ENCODE data around the gene OTOP1.
"Not testable (repeated sequence)": the region's sequence is repeated elsewhere in the genome, so short reads cannot be mapped to it uniquely, and the experiment has no call there.

The OTOP1 gene

DNA sequence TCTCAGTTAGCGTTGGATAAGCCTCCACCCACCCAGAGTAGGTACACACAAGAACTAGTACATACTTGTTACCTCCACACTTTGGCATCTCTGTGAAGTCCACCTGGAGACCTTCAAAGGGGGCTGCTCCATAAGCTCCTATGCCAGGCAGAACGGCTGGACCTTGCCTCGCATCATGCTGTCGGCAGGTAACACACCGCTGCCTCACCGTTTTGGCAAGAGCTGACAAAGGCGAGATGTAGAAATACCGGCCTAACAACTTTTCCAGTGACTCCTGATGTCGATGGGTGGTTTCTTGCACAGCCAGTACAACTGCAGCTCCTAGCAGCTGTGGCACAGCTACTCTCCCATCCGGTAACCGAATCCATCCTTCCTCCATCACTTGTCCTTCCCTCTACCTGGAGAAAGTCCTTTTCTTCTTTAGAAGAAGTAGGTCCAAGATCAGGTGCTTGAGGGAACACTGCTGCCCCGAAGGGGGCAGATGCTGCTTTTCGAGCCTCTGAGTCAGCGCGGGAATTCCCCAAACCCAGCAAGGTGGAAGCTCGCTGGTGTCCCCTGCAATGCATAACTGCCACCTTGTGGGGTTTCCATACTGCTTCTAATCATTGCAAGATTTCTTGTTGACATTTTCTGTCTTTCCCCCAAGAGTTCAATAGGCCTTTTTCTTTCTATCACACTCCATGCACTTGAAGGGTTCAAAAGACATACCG, 65.6 kb downstream of the OTOP1 start:
- not testable (repeated sequence) for DNase-seq

DNA sequence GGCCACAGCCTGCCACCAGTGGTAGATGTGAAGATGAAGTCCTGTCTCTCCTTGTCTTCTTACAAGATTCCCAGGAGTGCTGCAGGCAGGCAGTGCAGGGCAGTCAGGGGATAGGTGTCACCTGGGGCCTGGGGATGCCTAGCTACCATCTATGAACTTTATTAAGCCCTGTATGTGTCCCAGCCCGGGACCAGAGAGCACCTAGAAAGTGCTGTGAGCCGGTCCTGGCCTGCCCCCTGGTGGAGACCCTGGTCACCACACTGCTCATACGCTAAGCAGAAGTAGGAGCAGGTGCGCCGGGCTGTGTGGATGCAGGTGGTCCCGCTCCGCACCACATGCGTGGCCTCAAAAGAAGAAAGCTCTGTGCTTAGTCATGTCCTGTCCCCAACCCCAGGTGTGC, 81.1 kb downstream of the OTOP1 start:
- not testable (repeated sequence) for DNase-seq

DNA sequence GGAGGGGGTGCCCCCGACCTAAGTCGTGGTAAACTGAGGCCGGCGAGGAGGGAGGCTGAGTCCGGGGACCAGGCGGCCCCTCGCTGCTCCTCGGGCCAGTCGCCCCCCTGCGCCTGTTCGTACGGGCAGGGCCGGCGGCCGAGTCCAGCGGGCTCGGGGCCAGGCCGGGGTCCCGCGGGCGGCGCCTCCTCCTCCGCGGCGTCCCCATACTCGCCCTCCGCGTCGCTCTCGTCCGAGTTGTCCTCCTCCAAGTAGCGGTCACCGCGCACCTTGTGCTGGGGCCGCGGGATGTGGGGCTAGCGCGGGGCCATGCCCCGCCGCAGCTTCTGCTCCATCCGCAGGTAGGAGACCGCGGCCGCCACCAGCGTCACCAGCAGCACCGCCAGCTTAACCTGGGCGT, 83.4 kb downstream of the OTOP1 start:
- DNase-seq = not testable (repeated sequence)

DNA sequence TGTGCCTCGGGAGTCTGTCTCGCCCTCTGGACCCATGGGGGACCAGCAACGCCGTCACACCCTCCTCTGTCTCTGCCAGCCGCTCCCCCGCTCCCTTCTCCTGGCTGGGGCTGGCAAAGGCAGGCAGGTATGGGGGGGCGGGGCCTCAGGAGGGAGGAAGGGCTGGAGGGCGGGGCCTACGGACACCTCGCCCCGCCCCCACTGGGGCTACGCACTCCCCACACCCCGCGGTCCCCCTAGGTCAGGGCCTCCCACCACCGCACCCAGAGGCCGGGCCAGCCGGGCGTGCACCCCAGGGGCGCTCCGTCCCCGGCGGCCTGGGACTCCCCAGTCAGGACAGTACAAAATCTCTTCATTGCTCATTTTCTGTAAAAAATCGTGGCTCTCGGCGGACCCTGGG, 84.0 kb downstream of the OTOP1 start:
- DNase-seq = not testable (repeated sequence)

DNA sequence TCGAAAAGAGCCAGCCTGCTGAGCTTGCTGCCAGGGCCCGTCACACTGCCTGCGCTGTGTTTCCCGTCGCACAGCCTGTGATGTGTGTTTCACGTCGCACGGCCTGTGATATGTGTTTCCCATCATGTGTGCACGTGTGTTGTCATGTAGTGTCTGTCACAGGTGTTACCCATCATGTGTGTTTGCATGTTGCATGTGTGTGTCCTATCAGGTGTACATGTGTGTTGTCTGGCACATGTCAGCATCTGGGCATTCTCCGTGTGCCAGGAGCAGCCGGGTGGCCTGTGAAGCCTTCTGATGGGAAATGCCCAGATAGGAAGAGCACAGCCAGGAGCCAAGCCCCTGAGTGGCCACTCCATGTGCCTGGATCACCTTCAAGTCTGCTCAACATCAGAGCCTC, 85.5 kb downstream of the OTOP1 start:
- DNase-seq = not testable (repeated sequence)
